Uterus (tissue), 4 donors: ENCODE measurements around the gene ATXN10. TPM values are rescaled to one million over a fixed set of nuclear protein-coding genes. Genes with fewer than 3 reads are reported as not detected.
A peak's percentile ranks its signal among the peaks of the same experiment; 100 is the strongest.
"Not testable (repeated sequence)": the region's sequence is repeated elsewhere in the genome, so short reads cannot be mapped to it uniquely, and the experiment has no call there.

Source experiments
- DNase-seq, 2 donors: peaks; one replicate each; pipeline ENCODE4 v3.0.0-alpha.2; 2019 to 2020
- H3K27ac ChIP-seq, 2 donors: fragments of 200-600 bp; sonication (generic); 1 replicate in 1 of 2; 2 replicates in 1 of 2; pipeline ENCODE4 v1.5.1; 2016 to 2018
- H3K27me3 ChIP-seq, 2 donors: fragments of 200-600 bp; sonication (generic); one replicate each; pipeline ENCODE4 v1.5.1; 2018 to 2019; ENCODE audit warnings: control low read depth in 1 of 2
- H3K36me3 ChIP-seq, 2 donors: fragments of 200-600 bp; sonication (generic); one replicate each; pipeline ENCODE4 v1.5.1; 2019; ENCODE audit warnings: control low read depth in 1 of 2
- H3K4me1 ChIP-seq, 2 donors: fragments of 200-600 bp; sonication (generic); one replicate each; pipeline ENCODE4 v1.5.1; 2018 to 2019; ENCODE audit warnings: control low read depth in 1 of 2
- H3K4me3 ChIP-seq, 2 donors: fragments of 200-600 bp; sonication (generic); 1 replicate in 1 of 2; 2 replicates in 1 of 2; pipeline ENCODE4 v1.5.1; 2018 to 2019; ENCODE audit warnings: mild to moderate bottlenecking in 1 of 2
- H3K9me3 ChIP-seq, 2 donors: fragments of 200-600 bp; sonication (generic); one replicate each; pipeline ENCODE4 v1.5.1; 2019; ENCODE audit warnings: control low read depth in 1 of 2
- CTCF ChIP-seq, 4 experiments: fragments of 200-600 bp in 2 of 4; fragments of 450-650 bp in 2 of 4; sonication (generic) in 2 of 4; IDR thresholded peaks; one replicate each; pipeline ENCODE4 v1.5.1; 2016 to 2019; ENCODE audit warnings: antibody characterized with exemption in 4 of 4, mild to moderate bottlenecking in 2 of 4, moderate library complexity in 1 of 4
- POLR2A ChIP-seq, 2 donors: fragments of 450-650 bp; IDR thresholded peaks; one replicate each; pipeline ENCODE4 v1.6.1; 2016; ENCODE audit warnings: antibody characterized with exemption in 2 of 2, mild to moderate bottlenecking in 1 of 2, moderate library complexity in 1 of 2
- intact Hi-C: fragments of 100-400 bp; cut with DNase I; formaldehyde crosslinking; loops from one replicate; pipeline ENCODE4 v1.15.1; 2023; ENCODE audit warnings: low total_unique reads
- total RNA-seq, 4 donors: library from RNA; depleted of rRNA in 3 of 4; stranded (reverse); fragments of >200 nt in 3 of 4; gene quantifications; one replicate each; pipeline versions ENCODE4 v1.1.0 to v1.2.4, GENCODE V29; 2014 to 2023
- donor health status: DM: yes; HTN: yes; CAD: no.

The ATXN10 gene
- total RNA-seq, 4 donors from 2014 or later = 251 to 258 (median 253) TPM

DNA sequence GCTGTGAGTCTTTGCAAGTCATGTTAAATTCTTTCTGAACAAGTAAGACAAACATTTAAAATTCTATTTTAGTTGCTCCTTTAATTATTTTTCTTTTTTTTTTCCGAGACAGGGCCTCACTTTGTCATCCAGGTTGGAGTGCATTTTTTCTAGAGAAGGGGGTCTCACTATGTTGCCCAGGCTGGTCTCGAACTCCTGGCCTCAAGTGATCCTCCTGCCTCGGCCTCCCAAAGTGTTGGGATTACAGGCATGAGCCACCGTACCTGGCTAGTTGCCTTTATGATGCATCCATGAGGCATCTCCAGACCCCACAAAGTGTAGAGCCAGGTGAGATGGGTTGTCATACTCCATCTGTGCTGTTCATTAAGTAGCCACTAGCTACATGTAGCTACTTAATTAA is 4.4 kb downstream of the ATXN10 start:
- H3K4me1 ChIP-seq = peaks cover 0 to 13% of the 10 kb centered on the region in 2 donors
- TF ChIP-seq CTCF (IDR thresholded peaks at IDR 0.05) (no peak), POLR2A (IDR thresholded peaks at IDR 0.05) (no peak)
- H3K27me3 ChIP-seq = no peaks in the 10 kb centered on the region
- intact Hi-C loops = no loop called here
- no peak overlapping the region for H3K27ac ChIP-seq
- no peak for DNase-seq
- H3K36me3 ChIP-seq = no peaks in the 10 kb centered on the region
- H3K4me3 ChIP-seq = no peak overlapping the region
- no peaks in the 10 kb centered on the region for H3K9me3 ChIP-seq

DNA sequence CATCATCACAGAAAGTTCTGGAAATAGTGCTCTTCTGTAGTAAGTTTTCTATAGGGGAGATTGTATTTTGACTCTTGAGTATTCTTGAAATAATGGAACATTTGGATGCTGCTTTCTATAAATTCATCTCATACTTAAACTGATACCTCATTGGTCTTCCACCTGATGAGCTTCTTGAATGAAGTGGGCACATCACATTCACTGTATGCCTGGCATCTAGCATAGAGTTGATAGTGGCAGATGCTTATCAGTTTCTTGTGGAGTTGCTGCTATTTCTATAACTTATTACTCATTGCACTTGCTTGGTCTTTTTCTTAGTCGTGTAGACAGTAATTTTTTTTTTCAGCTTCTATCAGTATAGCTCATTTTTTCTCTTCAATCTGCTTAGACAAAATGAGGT is 5.4 kb downstream of the ATXN10 start:
- H3K27me3 ChIP-seq = no peaks in the 10 kb centered on the region
- intact Hi-C loops = no loop called here
- TF ChIP-seq CTCF (IDR thresholded peaks at IDR 0.05) (no peak), POLR2A (IDR thresholded peaks at IDR 0.05) (no peak)

DNA sequence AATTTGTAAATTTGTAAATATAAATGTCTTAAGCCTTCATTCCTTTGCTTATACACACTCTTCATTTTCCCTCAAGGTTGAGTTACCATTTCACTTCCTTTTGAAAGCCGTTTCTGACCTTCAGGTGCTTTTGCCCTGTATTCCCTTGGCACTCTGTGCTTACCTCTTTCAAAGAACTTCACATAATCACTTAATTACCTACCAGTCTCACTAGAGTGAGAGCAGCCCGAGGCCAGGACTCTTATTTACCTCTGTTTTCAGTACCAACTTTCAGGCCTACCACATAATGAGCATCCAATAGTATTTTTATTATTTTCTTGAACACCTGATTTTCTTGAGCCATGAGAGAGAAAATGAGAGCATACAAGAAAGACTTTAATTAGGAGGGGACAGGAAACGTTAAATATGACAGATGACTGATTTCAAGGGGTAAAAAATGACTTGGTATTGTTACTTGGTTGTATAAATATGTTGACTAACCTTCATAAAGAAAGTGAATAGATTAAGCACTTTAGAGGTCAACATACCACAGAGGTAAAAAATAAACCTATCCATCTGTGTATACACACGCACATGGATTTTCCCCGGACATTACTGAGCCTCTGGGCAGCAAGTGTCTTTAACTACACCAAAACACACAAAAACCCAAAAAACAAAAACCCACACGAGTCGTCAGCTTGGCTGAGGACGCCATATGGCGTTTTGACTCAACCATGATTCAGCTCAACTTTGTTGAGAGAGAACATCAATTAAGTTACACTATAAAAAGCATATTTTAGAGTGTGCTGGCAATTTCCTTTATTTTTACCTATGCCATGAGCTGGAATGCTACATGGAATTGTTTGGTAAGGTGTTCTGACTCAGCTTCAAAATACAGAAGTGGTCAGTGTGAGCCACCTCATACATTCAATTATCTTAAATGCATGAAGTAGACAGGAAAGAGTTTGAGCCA is 7.6 kb downstream of the ATXN10 start:
- no peak for TF ChIP-seq POLR2A (IDR thresholded peaks at IDR 0.05)
- TF ChIP-seq CTCF (IDR thresholded peaks at IDR 0.05) = no peak
- Histone ChIP-seq H3K36me3 (no peaks in the 10 kb centered on the region), H3K4me3 (no peak overlapping the region), H3K4me1 (peaks cover 0 to 10% of the 10 kb centered on the region in 2 donors), H3K9me3 (no peaks in the 10 kb centered on the region), H3K27ac (peak overlapping the region in 1 of 2 donors; percentile 11), H3K27me3 (no peaks in the 10 kb centered on the region)
- DNase-seq = no peak
- intact Hi-C loops = no loop called here

More for the DNA sequence above, 5.4 kb downstream of the ATXN10 start:
- no peak overlapping the region for H3K27ac ChIP-seq
- H3K4me1 ChIP-seq = peaks cover 0 to 16% of the 10 kb centered on the region in 2 donors
- no peaks in the 10 kb centered on the region for H3K9me3 ChIP-seq
- no peak for DNase-seq
- no peak overlapping the region for H3K4me3 ChIP-seq
- H3K36me3 ChIP-seq = no peaks in the 10 kb centered on the region

DNA sequence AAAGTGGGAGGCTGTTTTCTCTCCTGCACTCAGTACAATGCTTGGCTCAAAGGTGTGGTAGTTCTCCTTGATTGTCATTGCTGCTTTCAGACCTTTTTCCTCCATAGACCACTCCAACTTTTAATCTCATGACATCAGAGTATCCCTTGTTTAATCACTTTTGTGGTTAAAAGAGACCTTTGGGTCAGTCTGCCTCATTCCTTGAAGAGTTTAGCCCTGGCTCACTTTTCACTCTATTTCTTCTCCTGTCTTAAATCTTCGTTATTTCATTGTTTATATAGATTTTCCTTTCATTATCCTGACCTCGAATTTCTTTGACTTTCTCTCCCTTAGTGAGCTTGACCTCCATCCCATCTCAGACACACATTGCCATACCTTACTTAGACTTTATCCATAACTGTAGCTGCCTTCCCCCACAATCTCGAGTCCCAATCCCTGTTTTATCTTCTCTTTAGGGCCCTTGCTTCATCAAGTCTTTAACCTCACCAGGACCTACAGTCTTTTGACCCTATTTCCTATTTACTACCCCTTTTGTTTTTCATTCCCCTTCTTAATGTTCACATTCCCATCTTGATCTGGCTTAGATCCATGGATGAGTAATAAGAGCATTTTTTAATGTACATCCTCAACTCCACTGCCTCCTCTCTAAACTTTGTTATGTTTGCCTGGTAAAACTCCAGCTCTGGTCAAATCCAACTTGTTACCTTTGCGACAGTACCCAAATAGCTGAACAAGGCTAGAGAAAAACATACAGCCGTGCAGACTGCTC is 9.5 kb downstream of the ATXN10 start:
- Histone ChIP-seq H3K9me3 (no peaks in the 10 kb centered on the region), H3K36me3 (no peaks in the 10 kb centered on the region), H3K27me3 (no peaks in the 10 kb centered on the region), H3K4me1 (peaks cover 0 to 15% of the 10 kb centered on the region in 2 donors), H3K4me3 (no peak overlapping the region), H3K27ac (peak overlapping the region; percentile 11 to 58)
- TF ChIP-seq CTCF (IDR thresholded peaks at IDR 0.05) = no peak
- no peak for TF ChIP-seq POLR2A (IDR thresholded peaks at IDR 0.05)
- DNase-seq = no peak
- intact Hi-C loops = no loop called here

GRCh38 chr22:45682064-45682463 is 10.4 kb downstream of the ATXN10 start:
- H3K4me3 ChIP-seq = no peak overlapping the region
- no peaks in the 10 kb centered on the region for H3K36me3 ChIP-seq
- intact Hi-C loops = no loop called here
- TF ChIP-seq POLR2A (IDR thresholded peaks at IDR 0.05) = no peak
- no peak for TF ChIP-seq CTCF (IDR thresholded peaks at IDR 0.05)
- no peak overlapping the region for H3K27ac ChIP-seq
- no peaks in the 10 kb centered on the region for H3K27me3 ChIP-seq
- DNase-seq = no peak
- no peaks in the 10 kb centered on the region for H3K9me3 ChIP-seq
- H3K4me1 ChIP-seq = peaks cover 0 to 15% of the 10 kb centered on the region in 2 donors

GRCh38 chr22:45682773-45683172 is 11.1 kb downstream of the ATXN10 start:
- H3K27me3 ChIP-seq, H3K36me3 ChIP-seq, DNase-seq, H3K4me3 ChIP-seq, intact Hi-C loops, H3K9me3 ChIP-seq, H3K27ac ChIP-seq: not testable (repeated sequence)
- H3K4me1 ChIP-seq = peaks cover 0 to 15% of the 10 kb centered on the region in 2 donors
